DMS114 treated with DMSO at 0.1 percent for 48 hours (cell line): Measurements from ENCODE around the gene BUD13.

Source experiments
- DNase-seq: peaks from one replicate; lab custom pipeline; 2025; ENCODE audit not compliant: unreplicated experiment; lab: John Stamatoyannopoulos, UW

The BUD13 gene

DNA sequence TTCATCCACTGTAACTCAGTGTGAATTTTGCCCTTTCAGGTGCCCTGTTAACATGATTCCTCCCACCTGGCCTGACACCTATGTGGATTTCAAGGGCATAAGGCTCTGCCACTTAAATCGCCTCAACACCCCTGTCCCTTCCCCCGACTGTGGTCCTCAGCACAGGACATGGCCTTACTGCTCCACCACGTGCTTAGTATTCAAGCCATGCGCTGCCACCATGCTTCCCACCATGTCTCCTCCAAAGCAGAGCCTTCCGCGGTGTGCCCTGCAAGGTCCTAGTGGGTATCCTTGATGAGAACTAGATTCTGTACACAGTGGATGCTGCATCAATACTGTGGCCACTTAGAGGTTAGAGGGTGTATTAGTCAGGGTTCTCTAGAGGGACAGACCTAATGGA lies 51.9 kb downstream of the BUD13 start:
- DNase-seq = no peak

DNA sequence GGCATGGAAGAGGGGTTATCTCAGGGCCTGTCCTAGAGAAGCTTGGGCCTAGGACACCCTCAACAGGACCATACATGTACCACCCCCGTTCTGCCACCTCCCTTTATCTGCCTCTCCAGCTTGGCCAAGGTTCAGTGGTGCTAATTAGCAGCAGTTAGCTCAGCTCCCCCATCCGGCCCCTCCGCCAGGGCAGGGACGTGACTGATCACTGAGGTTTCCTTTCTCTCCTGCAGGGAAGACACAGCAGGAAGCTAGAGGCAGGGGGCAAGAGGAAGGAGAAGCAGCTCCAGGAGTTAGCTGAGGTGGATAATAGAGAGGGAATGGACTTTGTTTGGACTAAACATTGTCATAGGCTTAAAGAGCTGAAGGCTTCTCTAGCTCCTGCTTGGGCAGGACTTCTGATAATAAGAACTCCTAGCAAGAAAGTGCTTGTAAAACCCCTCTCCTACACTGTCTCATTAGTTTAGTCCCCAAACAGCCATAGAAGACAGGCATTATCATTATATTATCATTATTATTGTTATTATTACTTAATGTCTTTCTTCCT lies 53.8 kb downstream of the BUD13 start:
- no peak for DNase-seq

DNA sequence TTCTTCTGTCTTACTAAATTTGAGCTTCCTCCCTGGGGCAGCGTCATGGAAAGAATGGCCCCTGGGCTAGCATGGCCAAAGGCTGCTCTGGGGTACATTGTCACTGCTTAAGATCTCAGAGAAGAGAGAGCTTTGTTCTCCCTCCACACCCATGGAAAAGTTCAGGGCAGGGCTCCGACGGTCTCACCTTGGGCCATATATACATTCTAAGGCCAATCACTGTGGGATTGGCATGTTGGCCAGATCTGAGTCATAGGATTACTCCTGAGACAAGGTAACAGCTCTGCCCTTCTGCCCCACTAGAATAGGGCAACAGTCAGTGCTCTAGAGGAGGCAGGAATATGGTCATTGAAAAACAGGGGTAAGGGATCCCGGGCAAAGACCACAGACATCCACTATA lies 56.2 kb downstream of the BUD13 start:
- DNase-seq = no peak

DNA sequence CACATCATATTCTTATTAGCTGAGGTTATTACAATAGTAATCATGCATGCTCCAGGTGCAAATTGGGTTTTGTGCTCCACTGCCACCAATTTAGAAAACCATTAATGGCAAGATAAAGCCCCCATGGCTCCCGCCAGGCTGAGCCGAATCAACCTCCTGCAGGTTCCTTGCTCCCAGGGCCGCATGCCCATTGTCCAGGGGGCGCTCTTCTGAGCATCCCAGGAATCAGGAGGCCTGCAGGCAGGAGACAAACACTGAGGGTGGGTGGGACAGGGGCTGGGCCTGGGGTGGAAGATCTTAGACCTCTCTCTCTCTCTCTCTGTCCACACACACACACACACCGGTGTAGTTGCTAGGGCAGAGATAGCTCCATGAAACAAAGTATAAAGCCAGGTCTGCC lies 57.4 kb downstream of the BUD13 start:
- DNase-seq = no peak

DNA sequence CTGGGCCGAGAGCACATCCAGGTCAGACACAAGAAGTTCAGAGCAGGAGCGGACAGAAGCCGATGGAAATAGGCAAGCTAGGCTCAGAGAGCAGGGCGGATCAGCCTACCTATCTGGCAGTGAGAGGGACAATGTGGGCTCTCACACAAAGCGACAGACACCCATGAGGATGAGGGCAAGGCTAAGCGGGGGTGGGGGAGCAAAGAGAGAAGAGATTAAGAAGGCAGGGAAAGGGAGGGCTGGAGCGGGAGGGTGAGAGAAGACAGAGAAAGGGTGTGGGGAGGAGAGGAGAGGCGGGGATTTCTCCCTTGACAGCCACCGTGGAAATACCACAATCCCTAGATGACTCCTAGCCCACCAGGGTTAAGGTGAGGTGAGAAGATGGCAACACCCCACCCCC lies 57.9 kb downstream of the BUD13 start:
- DNase-seq = no peak

DNA sequence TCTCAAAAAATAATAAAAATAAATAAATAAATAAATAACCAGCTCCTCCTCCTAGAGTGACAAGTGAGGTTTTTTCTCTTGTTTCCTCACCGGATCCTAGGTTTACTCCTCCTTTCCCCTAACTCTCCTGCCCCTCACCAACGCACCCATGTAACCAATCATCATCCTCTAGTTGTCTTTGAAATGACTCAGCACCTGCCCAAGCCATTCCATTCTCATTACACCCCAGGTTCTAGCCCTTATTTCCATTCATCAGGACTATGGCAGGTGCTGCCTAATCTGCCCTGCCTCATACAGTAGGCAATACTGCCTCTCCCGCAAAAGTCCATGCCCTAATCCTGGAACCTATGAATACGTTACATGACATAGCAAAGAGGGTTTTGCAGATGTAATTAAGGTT lies 60.4 kb downstream of the BUD13 start:
- no peak for DNase-seq

DNA sequence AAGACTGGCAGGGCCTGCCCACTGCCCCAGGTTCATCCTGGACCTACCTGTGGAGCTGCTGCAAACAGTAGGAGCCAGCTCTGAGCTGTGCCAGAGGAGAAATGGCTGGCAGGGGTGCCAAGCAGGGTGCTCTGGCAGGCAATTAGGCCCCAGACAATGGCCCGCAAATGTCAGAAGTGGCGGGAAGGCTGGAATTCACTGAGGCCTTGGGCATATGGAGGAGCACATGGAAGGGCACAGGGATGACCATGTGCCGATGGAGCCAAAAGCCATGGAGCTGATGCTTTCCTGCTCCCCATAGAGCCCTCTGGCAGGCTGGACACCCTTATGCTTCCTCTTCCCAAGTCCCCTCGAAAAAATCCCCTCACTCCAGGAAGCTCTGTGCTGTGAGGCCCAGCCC lies 62.0 kb downstream of the BUD13 start:
- no peak for DNase-seq

DNA sequence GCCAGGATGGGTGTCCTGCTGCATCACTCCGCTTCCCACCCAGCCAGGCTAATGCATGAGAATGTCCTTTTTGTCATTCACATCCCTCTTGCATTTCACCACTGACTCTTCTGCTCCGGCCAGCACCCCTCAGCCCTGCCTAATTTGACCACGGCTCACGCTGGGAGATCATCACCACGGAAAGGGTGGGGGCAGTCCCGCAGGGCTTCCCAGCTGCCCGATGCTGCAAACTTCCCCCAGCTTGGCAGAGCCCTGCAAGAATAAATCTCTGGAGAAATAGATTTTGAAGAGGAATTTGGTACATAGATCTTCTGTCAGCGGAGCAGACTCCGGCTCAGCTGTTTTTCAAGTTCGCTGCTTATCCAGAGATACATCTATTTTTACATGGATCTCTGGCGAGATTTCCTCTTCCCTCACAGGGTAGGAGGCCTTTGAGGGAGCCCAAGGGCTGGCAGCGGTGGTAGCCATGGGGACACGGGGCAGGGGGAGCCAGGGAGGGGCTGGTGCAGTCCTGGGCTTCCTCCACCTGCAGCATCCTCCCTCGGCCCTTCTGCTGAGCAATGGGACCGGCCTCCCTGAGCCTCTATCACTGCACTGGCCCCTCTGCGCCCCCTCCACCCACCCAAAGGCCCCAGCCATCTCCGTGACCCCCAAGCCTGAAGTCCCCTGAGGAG lies 62.6 kb downstream of the BUD13 start:
- no peak for DNase-seq

DNA sequence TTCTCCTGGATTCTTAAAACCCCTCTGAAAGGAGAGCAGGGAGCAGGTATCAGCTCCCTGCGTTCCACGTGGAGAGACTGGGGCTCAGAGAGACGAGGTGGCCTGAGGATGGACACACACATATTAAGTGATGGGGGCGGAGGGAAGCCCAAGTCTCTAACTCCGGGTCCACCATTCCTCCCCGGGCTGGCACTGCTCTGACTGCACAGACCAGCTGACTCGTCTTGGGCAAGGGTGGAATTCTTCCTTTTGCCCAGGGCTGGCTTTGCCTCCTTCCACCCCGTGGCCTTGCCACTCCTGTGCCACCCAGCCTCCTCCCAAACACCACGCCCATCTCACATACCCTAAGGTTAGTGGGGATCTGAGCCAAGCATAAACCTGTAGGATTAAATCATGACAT lies 65.0 kb downstream of the BUD13 start:
- DNase-seq = no peak

DNA sequence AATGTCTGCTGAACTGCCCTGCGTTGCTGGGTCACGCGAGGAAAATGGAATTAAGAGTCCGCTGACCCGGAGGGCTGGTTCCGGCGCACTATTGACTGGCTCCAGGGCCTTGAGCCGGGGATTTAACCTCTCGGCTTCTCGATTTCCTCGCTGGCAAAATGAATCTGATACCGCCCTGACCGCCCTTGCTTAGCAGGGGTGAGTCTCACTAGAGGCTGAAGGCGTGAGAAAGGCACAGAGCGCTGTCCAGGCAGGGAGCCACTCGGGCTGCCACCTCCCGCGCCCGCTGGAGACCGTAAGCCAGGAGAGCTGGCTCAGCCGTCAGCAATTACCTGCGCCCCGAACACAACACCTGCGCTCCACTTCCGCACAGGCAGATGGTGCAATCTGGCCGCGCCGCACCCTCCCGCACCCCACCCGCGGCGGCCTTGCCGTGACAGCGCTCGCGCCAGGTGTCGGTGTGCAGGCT lies 65.6 kb downstream of the BUD13 start:
- DNase-seq = no peak

DNA sequence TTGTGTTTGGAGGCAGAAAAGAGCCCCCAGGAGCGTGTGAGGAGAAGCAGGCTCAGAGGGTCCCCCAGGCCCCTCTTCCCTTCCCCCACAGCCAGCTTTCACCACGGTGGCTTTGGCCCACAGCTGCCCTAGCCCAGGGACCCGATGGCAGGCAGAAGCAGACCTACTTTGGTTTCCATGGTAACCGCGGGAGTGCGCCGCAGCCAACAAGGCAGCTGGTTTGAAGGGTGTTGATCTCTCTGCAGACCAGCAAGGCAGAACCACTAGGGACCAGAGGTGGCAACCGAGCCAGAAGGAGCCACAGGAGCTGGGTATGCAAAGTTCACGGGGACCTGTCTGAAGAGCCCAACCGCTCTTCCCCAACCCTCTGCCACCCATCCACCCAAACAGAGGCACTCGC lies 69.4 kb downstream of the BUD13 start:
- DNase-seq = no peak

DNA sequence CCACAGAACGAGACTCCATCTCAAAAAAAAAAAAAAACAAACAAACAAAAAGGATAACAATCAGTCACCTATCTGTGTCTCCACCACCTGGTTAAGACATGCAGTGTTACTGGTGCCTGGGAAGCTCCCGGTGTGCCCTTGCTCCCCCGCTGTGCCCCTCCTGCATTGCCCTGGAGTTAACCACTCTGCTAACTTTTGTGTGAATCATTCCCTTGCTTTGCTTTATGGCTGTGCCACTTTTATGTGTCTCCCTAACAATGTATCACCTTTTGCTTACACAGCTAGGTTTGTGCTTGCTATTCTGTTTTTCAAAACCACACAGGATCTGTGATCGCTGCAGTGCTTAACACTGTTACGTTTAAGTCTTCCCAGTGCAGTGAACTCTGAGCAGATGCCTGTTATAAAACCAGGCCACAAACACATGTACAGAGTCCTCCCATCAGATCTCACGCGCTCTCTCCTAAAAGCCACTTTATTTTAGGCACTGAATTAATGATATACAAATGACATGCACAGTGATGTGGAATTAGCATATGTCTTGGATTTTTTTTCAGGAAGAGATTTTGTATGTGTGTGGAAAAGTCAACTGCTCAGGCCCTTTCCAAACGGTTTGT lies 69.9 kb downstream of the BUD13 start:
- DNase-seq = no peak

DNA sequence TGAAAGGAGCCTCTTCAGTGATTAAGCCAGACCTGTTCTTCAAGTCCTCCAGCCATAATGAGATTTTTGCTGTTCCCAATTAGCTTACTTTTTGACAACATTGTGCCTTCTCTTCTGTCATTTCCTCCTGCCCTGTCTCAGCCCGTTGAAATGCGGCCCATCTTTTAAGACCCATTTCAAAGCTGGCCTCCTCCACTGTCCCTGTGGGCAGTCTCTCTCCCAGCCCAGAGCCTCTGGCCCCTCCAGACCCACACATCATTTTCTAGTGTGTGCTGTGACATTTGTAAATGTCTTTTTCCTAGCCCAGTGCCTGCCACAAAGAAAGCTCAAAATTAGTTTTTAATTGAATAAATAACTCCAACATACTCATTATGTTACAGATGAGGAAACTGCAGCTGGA lies 70.9 kb downstream of the BUD13 start:
- no peak for DNase-seq

DNA sequence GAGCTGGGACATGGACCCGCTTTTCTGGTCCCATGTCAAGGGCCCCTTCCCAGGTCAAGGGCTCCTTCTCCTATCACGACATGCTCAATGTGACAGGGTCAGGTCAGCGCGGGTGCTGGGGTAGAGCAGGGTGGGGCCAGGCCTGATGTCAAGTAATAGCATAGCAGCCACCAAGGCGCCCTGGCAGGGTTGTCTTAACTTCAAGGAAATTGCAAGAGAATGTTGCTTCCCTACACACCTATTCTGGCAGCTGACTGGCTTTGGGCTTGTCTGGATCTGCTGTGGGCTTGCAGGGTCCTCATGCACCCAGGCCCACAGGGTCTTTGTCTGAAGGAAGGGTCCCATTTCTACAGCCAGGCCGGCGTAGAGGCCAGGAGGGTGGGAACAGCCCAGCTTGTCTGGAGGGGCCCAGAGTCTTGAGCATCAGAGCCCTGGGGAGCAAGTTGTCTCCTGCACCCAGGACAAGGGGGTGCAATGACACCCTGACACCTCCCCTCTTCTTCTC lies 71.4 kb downstream of the BUD13 start:
- no peak for DNase-seq

DNA sequence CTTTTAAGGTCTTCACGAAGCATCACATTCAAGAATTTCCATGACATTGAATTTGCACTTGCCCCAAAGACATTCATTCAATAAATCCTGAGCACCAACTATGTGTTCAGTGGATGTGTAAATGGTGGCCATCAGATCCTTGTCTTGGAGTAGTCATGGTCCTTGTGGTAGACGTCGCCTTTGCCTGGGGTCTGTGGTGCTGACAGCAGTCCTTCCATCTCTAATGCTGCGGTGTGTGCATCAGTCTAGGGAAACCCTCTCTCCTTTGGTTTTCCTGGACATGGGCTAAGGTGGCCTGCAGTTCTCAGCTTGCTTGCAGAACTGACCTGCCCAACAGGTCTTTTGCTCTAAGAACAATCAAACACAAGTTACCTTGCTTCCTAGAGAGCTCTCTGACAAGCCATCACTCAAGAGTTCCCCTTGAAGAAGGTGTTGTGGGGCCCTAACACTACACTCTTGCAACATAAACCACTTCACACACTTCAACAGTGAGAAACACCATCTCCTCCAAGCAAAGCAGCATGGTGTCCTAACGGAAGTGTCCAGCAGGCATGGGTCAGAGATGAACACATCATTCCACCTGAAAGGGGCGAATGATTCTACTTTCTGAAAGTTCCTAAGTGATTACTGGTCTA lies 72.1 kb downstream of the BUD13 start:
- DNase-seq = no peak
